Stimulated activated CD4-positive, alpha-beta T cell treated with anti-CD3 and anti-CD28 coated beads, TNF-alpha, amount 100 ng/mL, for 24 hours (primary cell): ENCODE measurements around the gene AGFG2.

Source experiments
- DNase-seq, 3 experiments: peaks; one replicate each; pipeline ENCODE4 v3.0.0-alpha.2; 2020; ENCODE audit warnings: low read depth in 3 of 3

The AGFG2 gene

GRCh38 chr7:100612730-100613390 is 73.9 kb downstream of the AGFG2 start:
- DNase-seq: no peak

GRCh38 chr7:100613412-100614175 is 74.6 kb downstream of the AGFG2 start:
- no peak for DNase-seq

- no peak for DNase-seq
Measured at GRCh38 chr7:100614308-100614861, 75.4 kb downstream of the AGFG2 start.
